ENCODE measurements around the gene APLN.

APLN gene

DNA sequence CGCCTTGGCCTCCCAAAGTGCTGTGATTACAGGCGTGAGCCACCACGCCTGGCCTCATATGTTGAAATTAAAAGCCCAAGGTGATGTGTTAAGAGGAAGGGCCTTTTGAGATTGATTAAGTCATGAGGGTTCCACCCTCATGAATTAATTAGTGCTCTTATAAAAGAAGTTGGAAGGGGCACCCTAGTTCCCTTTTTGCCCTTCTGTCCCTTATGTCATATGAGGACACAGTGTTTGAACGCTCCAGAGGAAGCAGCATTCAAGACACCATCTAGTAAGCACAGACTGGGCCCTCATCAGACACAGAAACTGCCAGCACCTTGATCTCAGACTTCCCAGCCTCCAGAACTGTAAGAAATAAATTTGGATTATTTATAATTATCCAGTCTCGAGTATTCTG, 5.1 kb upstream of the APLN start:
- DNase-seq, result no peak

DNA sequence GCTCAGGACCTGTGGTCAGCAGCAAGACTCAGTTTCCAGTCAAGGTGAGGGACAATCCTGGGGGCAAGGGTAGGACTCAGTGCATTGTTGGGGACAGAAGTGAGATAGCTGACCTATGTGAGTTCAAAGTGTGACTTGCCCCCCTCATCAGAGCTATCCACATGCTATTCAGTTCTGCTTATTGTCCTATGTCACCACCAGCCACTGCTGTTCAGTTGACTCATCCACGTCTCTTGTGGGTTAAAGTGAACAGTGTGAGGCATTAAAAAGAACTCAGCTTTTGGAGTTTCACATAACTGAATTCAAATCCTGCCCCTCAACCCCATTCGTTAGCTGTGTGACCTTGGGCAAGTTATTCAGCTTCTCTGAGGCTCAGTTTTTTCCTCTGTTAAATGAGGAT, 4.4 kb upstream of the APLN start:
- DNase-seq, result no peak

DNA sequence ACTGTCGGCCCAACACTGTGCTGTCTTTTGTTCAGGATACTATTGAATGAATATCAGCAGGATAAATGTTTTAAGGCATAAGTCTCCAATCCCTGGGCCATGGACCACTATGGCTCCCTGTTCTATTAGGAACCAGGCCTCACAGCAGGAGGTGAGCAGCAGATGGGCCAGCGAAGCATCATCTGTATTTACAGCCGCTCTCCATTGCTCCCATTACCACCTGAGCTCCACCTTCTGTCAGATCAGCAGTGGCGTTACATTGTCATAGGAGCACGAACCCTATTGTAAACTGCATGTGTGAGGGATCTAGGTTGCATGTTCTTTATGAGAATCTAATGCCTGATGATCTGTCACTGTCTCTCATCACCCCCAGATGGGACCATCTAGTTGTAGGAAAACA, 3.7 kb upstream of the APLN start:
- no peak for DNase-seq

DNA sequence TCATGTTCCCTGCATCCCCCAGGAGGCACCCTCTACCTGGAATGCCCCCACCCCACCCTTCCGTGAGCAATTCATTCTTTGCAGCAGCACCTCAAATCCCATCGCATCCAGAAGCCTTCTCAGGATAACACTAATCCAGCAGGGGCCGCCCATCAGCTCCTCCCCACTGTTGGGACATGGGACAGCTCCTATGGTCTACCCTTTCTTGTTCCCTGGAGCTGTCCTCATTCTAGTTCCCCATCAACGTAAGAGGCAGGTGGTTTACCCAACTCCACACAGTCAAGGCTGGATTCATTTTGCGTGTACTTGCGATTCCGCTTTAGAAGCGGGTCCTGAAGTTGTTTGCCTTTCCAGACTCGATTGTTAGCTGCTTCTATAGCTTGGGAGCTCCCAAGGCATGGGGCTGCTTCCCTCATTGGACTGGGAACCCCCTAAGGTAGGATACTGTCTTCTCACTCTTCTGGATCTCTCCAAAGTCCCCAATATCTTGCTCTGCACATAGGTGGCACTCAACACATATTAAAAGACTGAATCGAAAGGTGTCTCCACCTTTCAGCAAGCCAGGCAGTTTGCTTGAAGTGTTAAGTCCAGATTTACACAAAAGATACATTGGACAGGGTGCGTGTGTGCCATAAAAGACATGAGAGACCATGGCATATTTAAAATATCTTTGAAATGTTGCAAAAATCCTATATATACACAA, 942 bp upstream of the APLN start:
- DNase-seq, result peak in 1 of 2 donors; percentile 34

DNA sequence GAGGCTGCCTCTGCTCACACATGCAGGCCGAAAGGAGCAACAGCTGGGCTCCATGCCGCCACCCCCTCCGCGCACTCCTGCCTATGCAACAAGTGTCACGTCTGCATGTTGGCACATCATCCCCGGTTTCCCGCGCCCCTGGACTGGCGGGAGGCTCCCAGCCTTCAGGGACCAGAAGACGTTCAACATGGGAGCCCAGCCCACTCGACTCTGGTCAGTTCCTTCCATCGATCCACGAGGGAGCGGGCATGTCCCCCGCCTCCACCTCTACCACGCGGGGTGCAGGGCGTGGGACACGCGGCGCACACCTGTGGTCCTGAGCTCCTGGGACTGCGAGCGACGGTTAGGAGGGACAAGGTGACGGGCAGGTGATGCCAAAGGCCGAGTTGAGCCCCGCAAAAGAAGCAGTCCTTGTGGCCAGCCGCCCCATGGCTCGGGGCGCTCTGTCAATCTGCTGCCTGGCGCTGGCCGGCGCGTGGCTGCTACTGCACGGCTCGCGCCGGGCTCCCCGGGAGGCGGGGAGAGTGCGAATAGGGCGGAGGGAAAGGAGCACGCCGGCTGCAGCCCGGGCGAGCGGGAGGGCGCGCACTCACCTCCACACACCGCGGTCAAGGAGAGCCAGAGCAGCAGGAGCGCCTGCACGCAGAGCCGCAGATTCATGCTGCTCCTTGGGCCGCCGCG, 645 bp downstream of the APLN start:
- DNase-seq, result no peak

DNA sequence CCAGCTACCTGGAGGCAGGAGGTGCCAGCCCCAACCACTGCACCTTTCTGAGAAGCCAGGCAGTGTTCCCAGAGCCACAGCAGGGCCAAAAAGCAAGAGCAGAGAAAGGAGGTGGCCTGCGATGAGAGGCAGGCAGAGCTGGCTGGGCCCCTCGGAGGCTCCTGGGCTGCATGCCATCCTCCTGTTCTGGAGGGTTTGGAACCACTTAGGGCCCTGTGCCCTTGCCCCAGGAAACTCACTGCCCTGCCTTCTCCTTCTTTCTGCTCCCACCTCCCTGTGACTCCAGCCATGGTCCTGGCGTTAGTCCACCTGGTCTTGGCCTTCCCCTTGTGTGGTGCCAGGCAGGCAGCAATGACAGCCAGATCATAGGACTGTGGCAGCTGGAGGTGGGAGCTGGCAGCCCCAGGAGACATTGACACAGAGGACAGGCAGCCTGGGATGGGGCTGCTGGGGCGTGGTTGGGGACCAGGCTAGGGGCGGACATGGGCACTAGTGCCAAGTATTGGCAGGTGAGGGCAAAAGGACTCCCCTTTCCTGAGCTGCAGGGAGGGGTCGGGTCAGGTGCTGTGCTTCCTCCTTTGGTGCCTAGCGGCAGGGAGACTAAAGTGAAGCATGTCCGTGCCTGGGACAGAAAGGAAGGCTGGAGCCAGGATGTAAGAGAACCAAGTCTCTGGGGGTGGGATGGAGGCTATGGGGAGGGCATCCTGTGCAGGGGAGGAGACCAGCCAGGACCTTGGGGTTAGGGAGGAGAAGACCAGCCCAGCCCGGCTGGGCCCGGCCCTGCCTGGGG, 1.4 kb downstream of the APLN start:
- no peak for DNase-seq

DNA sequence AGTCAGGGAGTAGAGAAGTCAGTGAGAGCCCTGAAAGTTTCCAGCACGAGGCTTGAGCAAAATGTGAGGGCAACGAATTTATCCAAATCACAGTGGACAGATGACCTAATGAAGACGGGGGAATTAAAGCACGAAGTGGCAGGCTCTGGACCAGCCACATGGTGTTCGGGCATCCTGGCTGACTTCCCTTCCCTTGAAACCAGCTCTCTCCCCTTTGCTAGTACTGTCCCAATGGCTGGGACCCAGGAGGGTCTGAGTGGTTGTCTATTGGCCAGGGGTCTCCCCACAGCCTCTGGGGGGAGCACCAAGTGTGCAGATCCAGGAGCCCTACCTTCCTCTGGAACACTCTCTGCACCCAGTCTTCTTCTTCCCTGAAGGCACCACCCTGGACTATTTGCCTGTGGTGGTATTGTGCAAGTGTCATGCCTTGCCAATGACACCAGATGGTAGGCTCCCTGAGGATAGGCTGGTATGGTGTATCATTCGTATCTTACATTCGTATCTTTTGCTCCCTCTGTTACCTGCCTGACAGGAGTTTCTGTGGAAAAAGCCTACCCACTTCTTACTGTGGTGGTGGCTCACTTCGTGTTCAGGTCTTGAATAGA, 2.1 kb downstream of the APLN start:
- DNase-seq, result no peak

DNA sequence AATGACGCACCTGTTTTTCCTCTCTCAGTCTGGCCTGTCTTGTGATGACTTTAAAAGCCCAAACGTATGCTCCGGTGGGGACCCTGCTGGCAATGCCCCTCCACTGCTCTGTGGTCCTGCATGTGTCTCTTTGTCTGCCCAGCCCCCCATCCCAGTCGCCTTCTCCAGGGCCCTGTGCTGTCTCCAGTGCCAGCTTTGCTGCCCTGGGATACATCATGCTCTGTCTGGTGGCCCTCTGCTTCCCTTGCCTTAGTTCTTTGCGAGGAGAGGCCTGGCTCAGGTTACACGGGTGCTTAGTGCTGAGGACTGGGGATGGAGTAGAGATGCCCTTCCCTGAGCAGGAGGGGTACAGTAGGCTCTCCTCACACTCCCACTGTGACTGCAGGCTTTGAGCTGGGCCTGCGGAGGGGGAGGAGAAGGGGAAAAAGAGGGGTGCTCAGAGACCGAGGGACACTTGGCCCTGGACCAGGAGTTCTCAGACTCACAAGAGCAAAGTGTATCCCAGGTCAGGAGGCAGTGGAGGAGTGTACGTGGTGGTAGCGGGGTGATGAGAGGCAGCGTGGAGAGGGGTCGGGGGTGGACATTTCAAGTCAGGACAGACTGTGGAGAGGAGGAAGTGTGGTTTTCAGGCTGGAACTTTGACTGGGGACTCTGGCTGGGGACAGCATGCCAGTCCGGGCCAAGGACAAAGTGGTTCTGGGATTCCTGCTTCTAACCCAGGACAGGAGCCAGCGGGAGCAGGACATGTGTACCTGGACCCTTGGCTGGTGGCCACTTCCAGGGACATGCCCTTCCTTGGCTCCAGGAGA, 2.8 kb downstream of the APLN start:
- no peak for DNase-seq

DNA sequence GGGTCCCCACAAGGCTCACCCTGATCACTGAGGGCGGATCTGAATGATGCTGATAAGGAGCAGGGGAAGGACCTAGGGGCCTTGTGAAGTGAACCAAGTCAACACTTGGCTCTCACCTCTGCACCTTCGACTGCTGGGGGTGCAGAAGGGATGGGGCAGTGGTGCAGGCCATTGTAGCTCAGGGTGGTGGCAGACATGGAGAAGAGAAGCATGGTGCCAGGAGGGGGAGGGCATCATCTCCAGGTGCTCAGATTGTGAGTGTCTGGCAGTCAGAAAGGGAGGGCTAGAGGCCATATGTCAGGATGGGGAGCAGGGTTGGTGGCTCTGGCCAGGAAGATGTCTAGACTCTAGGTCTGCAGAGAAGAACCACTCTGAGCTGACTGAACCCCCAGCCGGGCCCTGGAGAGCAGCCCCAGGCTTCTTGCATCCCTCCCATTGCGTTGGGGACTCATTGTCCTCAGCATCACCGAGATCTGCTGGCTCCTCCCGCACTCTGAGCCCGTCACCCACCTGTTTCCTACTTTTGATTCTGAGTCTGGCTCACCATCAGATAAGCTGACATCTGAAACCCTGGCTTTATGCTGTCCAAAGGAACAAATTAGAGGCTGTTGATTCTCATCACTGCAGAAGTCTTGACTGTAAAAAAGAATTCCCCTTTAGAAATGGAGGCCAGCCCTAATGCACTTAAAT, 3.8 kb downstream of the APLN start:
- no peak for DNase-seq

DNA sequence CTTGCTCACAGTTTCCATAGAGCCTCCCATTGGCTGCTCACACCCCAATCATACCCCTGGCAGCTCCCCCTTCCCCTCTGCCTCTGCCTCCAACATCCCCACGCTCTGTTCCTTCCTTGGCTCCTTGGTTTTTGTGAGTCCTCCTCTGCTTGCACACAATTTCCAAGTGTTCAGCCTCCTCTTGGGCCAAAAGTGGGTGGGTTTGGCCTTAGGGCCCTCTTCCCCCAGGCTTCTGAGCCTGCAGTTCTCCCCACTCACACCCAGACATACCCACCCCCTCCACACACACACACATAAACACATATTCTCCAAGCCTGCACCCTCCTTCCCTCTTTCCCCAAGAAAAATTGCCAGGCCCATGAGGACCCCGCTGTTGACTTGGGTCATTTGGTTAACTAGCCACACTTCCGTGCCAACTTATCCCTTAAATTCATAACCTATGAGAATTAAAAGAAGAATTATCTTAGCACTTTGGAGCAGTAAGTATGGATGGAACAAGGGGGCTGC, 4.5 kb downstream of the APLN start:
- no peak for DNase-seq

DNA sequence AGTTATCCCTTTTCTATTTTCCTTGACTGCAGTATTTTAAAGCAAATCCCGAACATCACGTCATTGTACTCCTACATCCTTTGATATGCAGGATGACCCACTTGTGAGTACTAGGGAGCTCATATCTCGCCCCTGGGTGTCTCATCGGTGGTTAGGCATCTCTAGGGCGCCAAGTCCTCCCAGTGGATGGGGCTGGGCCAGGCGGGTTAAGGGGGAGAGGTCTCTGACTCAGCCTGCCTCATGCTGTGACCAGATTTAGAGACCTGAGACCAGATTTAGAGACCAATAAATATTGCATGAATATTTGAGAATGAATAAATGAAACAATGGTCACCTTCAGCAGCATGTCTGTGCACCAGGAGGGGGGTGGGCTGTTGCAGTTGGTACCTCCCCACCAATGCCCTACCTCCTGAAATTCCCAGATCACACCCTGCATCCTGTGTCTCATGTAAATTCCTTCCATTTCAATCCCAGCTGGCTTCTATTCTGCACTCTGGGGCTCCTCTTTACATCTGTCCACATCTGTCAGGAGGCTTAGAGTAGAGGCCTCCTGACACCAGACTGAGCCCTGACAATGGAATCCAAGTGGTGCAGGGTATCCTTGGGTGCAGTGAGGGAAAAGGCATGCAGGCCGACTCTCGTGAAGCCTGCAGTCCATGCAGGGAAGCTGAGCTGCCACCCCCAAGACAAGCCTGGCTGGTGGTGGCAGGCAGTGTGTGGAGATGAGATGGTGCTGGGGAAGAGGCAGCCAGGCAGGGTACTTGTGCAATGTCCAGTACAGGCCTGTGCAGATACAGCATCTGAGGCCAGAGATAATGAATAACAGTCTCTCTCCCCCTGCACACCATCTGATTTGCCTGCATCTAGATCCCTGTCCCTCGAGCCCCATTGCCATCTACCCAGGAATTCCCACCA, 5.2 kb downstream of the APLN start:
- DNase-seq, result no peak

DNA sequence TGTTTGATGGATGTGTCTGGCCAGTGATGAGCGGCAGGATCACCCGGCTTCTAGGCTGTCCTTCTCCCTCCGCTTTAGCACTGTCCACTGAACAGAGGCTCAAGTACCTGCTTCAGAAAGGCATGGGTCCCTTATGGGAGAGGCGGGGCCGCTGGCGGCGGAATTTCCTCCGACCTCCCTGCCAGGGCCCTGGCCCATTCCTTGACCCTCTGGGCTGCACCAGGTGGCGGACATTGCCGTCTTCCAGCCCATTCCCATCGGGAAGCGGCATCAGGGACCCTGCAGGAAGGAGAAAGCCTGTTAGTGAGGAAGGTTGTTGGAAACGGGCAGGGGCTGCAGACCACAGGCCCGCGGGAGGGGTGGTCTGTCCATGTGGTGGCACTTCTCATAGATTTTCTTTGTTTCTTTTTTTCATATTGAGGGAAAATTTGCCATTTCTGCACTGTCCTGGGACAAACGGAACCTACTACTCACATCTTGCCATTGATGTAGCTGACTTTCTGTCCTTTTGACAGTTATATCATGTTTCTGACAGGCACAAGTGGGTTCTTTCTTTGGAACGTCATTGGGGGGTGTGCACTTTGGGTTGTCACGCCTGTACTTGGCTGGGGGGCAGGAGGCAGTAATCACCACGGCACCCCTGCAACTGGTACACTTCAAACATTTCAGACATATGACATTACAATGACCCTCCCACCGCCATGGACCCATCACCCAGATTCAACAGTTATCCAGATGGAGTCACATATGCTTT, 6.1 kb downstream of the APLN start:
- no peak for DNase-seq

DNA sequence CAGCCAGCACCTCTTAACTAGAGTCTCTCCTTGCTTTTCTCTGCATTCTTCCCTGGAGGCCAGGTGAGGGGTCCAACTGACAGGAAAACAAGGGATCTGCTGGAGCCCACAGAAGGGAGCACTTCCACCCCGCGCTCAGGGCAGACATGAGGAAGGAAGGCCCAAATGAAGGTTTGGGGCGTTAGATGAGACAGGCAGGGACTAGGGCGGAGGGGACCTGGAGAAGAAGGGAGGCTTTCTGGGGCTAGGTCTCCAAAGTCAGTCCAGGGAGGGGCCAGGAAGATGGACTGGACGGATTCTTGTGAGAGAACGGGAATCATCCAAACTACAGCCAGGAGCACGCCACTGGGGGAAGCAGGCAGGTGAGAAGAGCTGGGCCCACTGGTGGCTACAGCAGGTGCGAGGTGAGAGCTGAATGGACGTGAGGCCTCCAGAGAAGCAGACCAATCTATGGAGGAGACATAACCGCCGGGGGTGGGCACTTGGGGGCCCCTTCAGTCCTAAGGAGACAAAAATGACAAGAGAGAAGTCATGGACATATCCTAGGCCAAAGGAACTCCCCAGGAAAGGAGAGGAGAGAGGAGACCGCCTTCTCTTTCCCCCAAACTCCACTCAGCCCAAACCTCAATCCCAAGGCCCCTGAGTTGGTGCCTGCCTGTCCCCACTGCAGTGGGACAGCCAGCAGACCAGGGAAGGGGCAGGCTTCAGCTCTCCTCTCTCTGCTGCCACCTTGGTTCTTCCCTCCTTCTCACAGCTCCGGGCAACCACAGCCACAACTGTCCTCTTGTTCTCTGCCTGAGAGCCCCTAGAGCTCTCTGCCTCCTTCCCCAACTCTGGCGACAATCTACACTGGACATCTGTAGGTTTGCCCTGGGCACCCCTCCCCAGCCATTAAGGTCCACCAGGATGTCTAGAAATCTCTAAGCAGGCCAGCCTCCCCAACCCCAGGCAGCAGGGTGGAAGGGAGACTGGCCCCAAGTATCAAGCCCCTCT, 7.0 kb downstream of the APLN start:
- DNase-seq, result no peak

DNA sequence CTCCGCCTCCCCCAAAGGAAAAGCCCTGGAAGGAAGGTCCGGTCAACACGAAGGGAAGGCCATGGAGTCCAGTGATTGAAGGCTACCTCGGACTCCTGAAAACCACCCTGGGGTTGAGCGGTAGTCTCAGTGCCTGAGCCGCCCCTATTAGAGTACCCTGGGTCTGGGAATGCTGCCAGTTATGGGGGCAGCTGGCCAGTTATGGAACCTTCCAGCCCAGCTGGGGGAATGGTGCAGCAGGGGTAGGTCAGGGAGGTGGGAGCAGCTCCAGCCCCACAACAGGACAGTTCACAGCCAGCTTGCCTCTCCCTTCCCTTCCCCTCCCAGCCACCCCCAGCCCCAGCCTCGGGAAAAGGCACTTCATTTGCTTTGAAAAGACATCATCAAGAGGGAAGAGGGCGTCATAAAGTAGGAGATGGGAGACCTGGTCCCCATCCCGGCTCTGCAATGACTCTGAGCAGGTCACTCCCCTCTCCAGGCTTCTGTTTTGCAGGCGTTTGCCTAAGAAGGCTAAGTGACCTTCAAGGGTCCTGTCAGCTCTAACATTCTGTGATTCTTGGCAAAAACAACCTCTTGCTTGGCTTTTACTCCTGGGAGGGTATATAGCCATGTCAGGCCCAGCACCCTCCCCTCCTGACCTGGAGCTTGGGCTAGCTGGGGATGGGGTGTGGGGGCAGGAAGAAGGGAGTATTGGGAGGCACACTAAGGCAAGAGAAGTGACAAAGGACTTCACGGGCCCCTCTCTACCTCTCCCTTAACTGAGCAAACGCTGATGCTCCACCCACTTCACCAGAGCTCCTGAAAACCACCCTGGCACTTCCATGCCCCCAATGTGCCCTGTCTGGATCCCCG, 8.0 kb downstream of the APLN start:
- DNase-seq, result no peak

DNA sequence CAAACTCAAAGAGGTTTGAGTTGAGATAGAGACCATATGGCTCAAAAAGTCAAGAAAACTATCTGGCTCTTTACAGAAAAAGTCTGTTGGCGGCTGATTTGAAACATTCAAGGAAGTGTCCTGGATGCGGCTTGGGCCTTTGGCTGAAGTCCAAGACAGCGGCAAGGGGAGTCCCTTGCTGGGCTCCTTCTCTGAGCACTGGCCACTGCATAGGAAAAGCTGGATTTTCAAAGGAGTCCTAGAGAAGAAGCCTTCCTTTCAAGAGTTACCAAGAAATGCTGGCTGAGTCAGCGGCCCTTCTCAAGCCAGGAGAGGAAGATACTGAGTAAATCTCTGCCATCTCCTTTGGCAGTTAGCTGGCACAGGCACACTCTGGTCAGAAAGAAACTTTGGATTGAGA, 12.1 kb downstream of the APLN start:
- no peak for DNase-seq

DNA sequence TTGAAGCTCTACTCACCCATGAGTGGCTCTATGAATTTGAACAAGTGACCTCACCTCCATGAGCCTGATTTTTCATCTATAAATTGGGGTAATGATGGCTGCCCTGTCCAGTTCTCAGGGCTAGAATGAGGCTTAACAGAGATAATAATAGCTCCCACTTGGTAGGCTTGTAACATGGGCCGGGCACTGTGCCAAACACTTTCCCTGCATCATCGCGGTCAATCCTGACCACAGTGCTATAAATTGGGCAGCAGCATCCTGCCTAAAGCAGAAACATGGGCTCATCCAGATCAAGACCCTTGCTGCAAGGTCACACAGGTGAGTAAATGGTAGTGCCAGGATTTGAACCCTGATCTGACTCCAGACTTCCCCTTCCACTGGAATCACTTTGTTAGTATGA, 12.8 kb downstream of the APLN start:
- no peak for DNase-seq

DNA sequence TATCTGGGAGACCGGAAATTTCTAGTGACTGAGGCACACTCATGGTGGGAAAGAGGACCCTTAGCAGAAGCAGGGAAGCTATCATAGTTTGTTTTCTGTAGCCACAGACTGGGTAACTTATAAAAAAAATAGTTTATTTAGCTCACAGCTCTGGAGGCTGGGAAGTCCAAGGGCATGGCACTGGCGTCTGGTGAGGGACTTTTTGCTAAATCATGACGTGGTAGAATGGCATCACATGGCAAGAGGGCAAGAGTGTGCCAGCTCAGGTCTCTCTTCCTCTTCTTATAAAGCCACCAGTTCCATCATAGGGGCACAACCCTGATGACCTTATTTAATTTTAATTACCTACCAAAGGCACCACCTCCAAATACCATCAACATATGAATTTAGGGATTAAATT, 13.3 kb downstream of the APLN start:
- no peak for DNase-seq

DNA sequence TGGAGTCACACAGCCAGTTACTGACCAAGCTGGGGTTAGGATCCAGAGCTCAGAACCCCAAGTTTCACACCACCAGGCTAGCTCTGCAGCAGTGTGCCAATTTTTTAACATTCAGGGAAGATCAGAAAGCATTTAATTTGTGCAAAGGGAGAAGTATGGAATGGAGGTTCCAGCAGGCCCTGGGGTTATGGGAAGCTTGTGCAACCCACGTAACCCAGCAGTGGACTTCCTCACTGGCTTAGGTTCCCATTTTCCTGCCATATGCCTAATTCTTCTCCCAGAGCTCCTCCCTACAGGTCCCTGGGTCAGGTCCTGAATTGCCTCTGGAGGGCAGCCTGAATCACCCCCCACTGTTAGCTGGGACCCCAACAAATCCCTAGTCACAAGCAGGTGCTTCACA, 14.0 kb downstream of the APLN start:
- no peak for DNase-seq
